Measurements from ENCODE around the gene LRRC27. TPM values are rescaled to one million over a fixed set of nuclear protein-coding genes. Genes with fewer than 3 reads are reported as not detected.

Gene LRRC27
- total RNA-seq, 1 experiment from 2014 or later = 5.6 TPM

GRCh38 chr10:132308587-132309470 is 23.2 kb upstream of the LRRC27 start:
- intact Hi-C loops (cut with micrococcal nuclease) = no loop called here

DNA sequence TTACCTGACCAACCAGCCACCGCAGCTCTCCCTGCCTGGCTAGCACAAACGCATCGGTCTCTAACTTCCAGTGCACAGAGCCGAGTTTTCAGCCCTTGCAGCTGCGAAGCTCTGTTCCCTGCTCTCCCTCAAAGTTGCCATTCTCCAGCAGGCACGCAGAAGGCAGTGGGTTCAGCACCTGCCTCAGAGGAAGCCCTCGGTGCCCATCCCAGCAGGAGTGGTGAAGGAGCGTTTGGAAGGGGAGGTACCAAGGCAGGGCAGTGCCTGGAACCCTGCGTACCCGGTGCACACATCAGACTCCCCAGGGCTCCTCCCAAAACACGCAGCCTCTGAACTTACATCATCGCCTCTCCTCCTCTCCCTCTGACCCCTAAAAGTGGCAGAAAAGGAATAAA is 22.5 kb upstream of the LRRC27 start:
- Histone ChIP-seq H3K36me3 (ENCODE audit: low read depth, low read length) (no peaks in the 10 kb centered on the region), H3K4me2 (ENCODE audit: low read length) (no peak overlapping the region), H2AFZ (ENCODE audit: low read length) (no peak overlapping the region), H3K9me2 (replicated peaks; ENCODE audit: low read length) (no peaks in the 10 kb centered on the region), H3F3A (ENCODE audit: low read length, unreplicated experiment) (no peaks in the 10 kb centered on the region), H3K27me3 (ENCODE audit: low read length) (no peaks in the 10 kb centered on the region), H3K9ac (ENCODE audit: low read length) (no peak overlapping the region), H3K79me2 (ENCODE audit: low read length) (peaks cover 18% of the 10 kb centered on the region; the same call in 1 of the 2 replicates), H4K20me1 (ENCODE audit: low read length) (no peaks in the 10 kb centered on the region), H3K4me1 (ENCODE audit: insufficient read depth, low read length) (peaks cover 5% of the 10 kb centered on the region; the same call in 1 of the 2 replicates), H3K4me3 (ENCODE audit: low read length) (no peak overlapping the region), H3K27ac (ENCODE audit: low read length) (no peak overlapping the region), H3K9me3 (ENCODE audit: low read length) (no peaks in the 10 kb centered on the region)
- BruUV-seq (replicated peaks) = no TSS peak
- TF ChIP-seq EZH2phosphoT487 (IDR thresholded peaks at IDR 0.05; ENCODE audit: borderline replicate concordance, low read length) (no peak), CTCF (conservative IDR thresholded peaks at IDR 0.05; ENCODE audit: low read depth, low read length) (no peak), EZH2 (IDR thresholded peaks at IDR 0.05; ENCODE audit: low read length, unreplicated experiment) (no peak)
- ChIA-PET POLR2A (ENCODE audit: unreplicated experiment) (interaction anchor here (0.6 kb wide), 1 partner anchor 21 kb away, joined by 9 read pairs; no protein-coding TSS in a partner anchor), CTCF (no interaction called here)
- no peak for DNase-seq
- no peak for ATAC-seq
- intact Hi-C loops (cut with micrococcal nuclease) = no loop called here

More at GRCh38 chr10:132308587-132309470, 23.2 kb upstream of the LRRC27 start:
- Histone ChIP-seq H3K4me3 (ENCODE audit: low read length) (peak overlapping the region; percentile 79; the same call in 1 of the 2 replicates), H3K4me2 (ENCODE audit: low read length) (peak overlapping the region; percentile 85), H3K79me2 (ENCODE audit: low read length) (peaks cover 18% of the 10 kb centered on the region; the same call in 1 of the 2 replicates), H3K9me3 (ENCODE audit: low read length) (no peaks in the 10 kb centered on the region), H3K27me3 (ENCODE audit: low read length) (no peaks in the 10 kb centered on the region), H3K9me2 (replicated peaks; ENCODE audit: low read length) (no peaks in the 10 kb centered on the region), H3K27ac (ENCODE audit: low read length) (no peak overlapping the region), H4K20me1 (ENCODE audit: low read length) (no peaks in the 10 kb centered on the region), H2AFZ (ENCODE audit: low read length) (peak overlapping the region; percentile 93), H3K36me3 (ENCODE audit: low read depth, low read length) (no peaks in the 10 kb centered on the region), H3F3A (ENCODE audit: low read length, unreplicated experiment) (no peaks in the 10 kb centered on the region), H3K4me1 (ENCODE audit: insufficient read depth, low read length) (peaks cover 5% of the 10 kb centered on the region; the same call in 1 of the 2 replicates), H3K9ac (ENCODE audit: low read length) (peak overlapping the region; percentile 58)
- POLR2A ChIA-PET (ENCODE audit: unreplicated experiment) = interaction anchor here (0.6 kb wide), 1 partner anchor 22 kb away, joined by 9 read pairs; no protein-coding TSS in a partner anchor
- DNase-seq (no peak), ATAC-seq (no peak)
- TF ChIP-seq CTCF (conservative IDR thresholded peaks at IDR 0.05; ENCODE audit: low read depth, low read length) (no peak), EZH2phosphoT487 (IDR thresholded peaks at IDR 0.05; ENCODE audit: borderline replicate concordance, low read length) (no peak), EZH2 (IDR thresholded peaks at IDR 0.05; ENCODE audit: low read length, unreplicated experiment) (no peak)
- CTCF ChIA-PET = no interaction called here
- BruUV-seq (replicated peaks) = no TSS peak
